ENCODE data around the gene MMS19. TPM values are rescaled to one million over a fixed set of nuclear protein-coding genes. Genes with fewer than 3 reads are reported as not detected.

Gene MMS19
- total RNA-seq, 1 donor from 2014 or later, result 42.7 TPM

GRCh38 chr10:97466755-97467154 is 31.5 kb downstream of the MMS19 start:
- Histone ChIP-seq H3K9me3 (replicated peaks) (no peaks in the 10 kb centered on the region), H3K36me3 (peaks cover 93% of the 10 kb centered on the region), H3K4me1 (peaks cover 38% of the 10 kb centered on the region), H3K27ac (replicated peaks) (peak overlapping the region; percentile 27), H3K4me3 (no peak overlapping the region), H3K27me3 (ENCODE audit: low read depth) (no peaks in the 10 kb centered on the region)
- DNase-seq, result no peak
- intact Hi-C loops (cut with micrococcal nuclease), result loop anchor here (5.0 kb wide), 1 partner anchor 86 kb away; no protein-coding TSS in a partner anchor
- no peak for TF ChIP-seq CTCF (IDR thresholded peaks at IDR 0.05; ENCODE audit: borderline replicate concordance)

- TF ChIP-seq CTCF (IDR thresholded peaks at IDR 0.05; ENCODE audit: borderline replicate concordance), result no peak
- H3K9me3 ChIP-seq (replicated peaks), result no peaks in the 10 kb centered on the region
- H3K36me3 ChIP-seq, result peaks cover 94% of the 10 kb centered on the region
- DNase-seq, result no peak
- intact Hi-C loops (cut with micrococcal nuclease), result loop anchor here (5.0 kb wide), 1 partner anchor 86 kb away; no protein-coding TSS in a partner anchor
- no peak overlapping the region for H3K4me3 ChIP-seq
- peaks cover 38% of the 10 kb centered on the region for H3K4me1 ChIP-seq
- peak overlapping the region; percentile 27 for H3K27ac ChIP-seq (replicated peaks)
- H3K27me3 ChIP-seq (ENCODE audit: low read depth), result no peaks in the 10 kb centered on the region
Observed at GRCh38 chr10:97465982-97466381, 32.2 kb downstream of the MMS19 start.

- Histone ChIP-seq H3K27me3 (ENCODE audit: low read depth) (no peaks in the 10 kb centered on the region), H3K4me3 (no peak overlapping the region), H3K9me3 (replicated peaks) (no peaks in the 10 kb centered on the region), H3K4me1 (peaks cover 30% of the 10 kb centered on the region), H3K36me3 (peaks cover 94% of the 10 kb centered on the region), H3K27ac (replicated peaks) (peak overlapping the region; percentile 34)
- intact Hi-C loops (cut with micrococcal nuclease), result no loop called here
- no peak for TF ChIP-seq CTCF (IDR thresholded peaks at IDR 0.05; ENCODE audit: borderline replicate concordance)
- DNase-seq, result no peak
Observed at GRCh38 chr10:97464226-97464625, 34.0 kb downstream of the MMS19 start.

GRCh38 chr10:97463363-97464132 is 34.7 kb downstream of the MMS19 start:
- H3K4me3 ChIP-seq, result no peak overlapping the region
- TF ChIP-seq CTCF (IDR thresholded peaks at IDR 0.05; ENCODE audit: borderline replicate concordance), result peak; percentile 88
- intact Hi-C loops (cut with micrococcal nuclease), result no loop called here
- peaks cover 94% of the 10 kb centered on the region for H3K36me3 ChIP-seq
- no peak for DNase-seq
- H3K27me3 ChIP-seq (ENCODE audit: low read depth), result no peaks in the 10 kb centered on the region
- peak overlapping the region; percentile 34 for H3K27ac ChIP-seq (replicated peaks)
- peaks cover 25% of the 10 kb centered on the region for H3K4me1 ChIP-seq
- H3K9me3 ChIP-seq (replicated peaks), result no peaks in the 10 kb centered on the region

- intact Hi-C loops (cut with micrococcal nuclease), result no loop called here
- Histone ChIP-seq H3K4me3 (no peak overlapping the region), H3K9me3 (replicated peaks) (no peaks in the 10 kb centered on the region), H3K4me1 (peaks cover 25% of the 10 kb centered on the region), H3K27ac (replicated peaks) (peak overlapping the region; percentile 27), H3K27me3 (ENCODE audit: low read depth) (no peaks in the 10 kb centered on the region), H3K36me3 (peaks cover 94% of the 10 kb centered on the region)
- no peak for DNase-seq
- no peak for TF ChIP-seq CTCF (IDR thresholded peaks at IDR 0.05; ENCODE audit: borderline replicate concordance)
Observed at GRCh38 chr10:97462309-97462708, 35.9 kb downstream of the MMS19 start.

All from left ventricle myocardium inferior (tissue), 1 donor.